Mucosa of descending colon (tissue), 3 donors: ENCODE measurements around the gene ADAM23. TPM values are rescaled to one million over a fixed set of nuclear protein-coding genes. Genes with fewer than 3 reads are reported as not detected.

Source experiments
- ATAC-seq: fragments of 200-7000 bp; cut with Tn5 transposase; one replicate; pipeline ENCODE4 v1.9.1; 2020; ENCODE audit warnings: mild to moderate bottlenecking, moderate library complexity
- DNase-seq, 3 donors: peaks; one replicate each; pipeline ENCODE4 v3.0.0-alpha.2; 2020
- H3K36me3 ChIP-seq: fragments of 200-600 bp; one replicate; pipeline ENCODE4 v1.8.0; 2021; ENCODE audit warnings: low read depth, mild to moderate bottlenecking
- H3K4me1 ChIP-seq: fragments of 200-600 bp; one replicate; pipeline ENCODE4 v1.8.0; 2021; ENCODE audit warnings: low read depth, mild to moderate bottlenecking
- H3K4me3 ChIP-seq: fragments of 200-600 bp; one replicate; pipeline ENCODE4 v1.8.0; 2021; ENCODE audit warnings: mild to moderate bottlenecking
- H3K9me3 ChIP-seq: fragments of 200-600 bp; one replicate; pipeline ENCODE4 v1.8.0; 2021; ENCODE audit warnings: mild to moderate bottlenecking
- CTCF ChIP-seq: fragments of 200-600 bp; IDR thresholded peaks from one replicate; pipeline ENCODE4 v1.8.0; 2022; ENCODE audit warnings: antibody characterized with exemption, mild to moderate bottlenecking
- intact Hi-C, 2 donors: fragments of 100-400 bp; cut with DNase I in 1 of 2; cut with micrococcal nuclease in 1 of 2; formaldehyde crosslinking; loops; one replicate each; pipeline versions ENCODE4 v1.11.0 to v1.11.1; 2022; cut with DNase I, micrococcal nuclease
- total RNA-seq, 3 donors: library from RNA; stranded (reverse); fragmentation: NEBNext Ultra II Directional in 2 of 3; extraction: Animal tissue kit (Norgen Biotek cat#: 25700) in 2 of 3; gene quantifications; one replicate each; pipeline versions ENCODE4 v1.2.1 to v1.2.4, GENCODE V29; 2021 to 2023
- donor health status: DM: no; HTN: no; CAD: no; lungs with moderate emphysema.
- donor health status: DM: no; HTN: no; CAD: no.
- donor health status: DM: no; HTN: yes; CAD: no.

ADAM23 gene
- total RNA-seq, 3 donors from 2014 or later: 1.2 to 2.7 (median 1.4) TPM

GRCh38 chr2:206616151-206616550, 172.8 kb downstream of the ADAM23 start:
- ATAC-seq: no peak
- no peak for TF ChIP-seq CTCF
- H3K36me3 ChIP-seq: no peaks in the 10 kb centered on the region
- no peaks in the 10 kb centered on the region for H3K9me3 ChIP-seq
- intact Hi-C loops: no loop called here
- no peaks in the 10 kb centered on the region for H3K4me1 ChIP-seq
- no peak overlapping the region for H3K4me3 ChIP-seq
- DNase-seq: no peak

GRCh38 chr2:206619011-206619410, 175.7 kb downstream of the ADAM23 start:
- H3K4me1 ChIP-seq: no peaks in the 10 kb centered on the region
- no peaks in the 10 kb centered on the region for H3K9me3 ChIP-seq
- intact Hi-C loops: no loop called here
- ATAC-seq (no peak), DNase-seq (no peak)
- H3K36me3 ChIP-seq: no peaks in the 10 kb centered on the region
- H3K4me3 ChIP-seq: no peak overlapping the region
- no peak for TF ChIP-seq CTCF

- H3K9me3 ChIP-seq: no peaks in the 10 kb centered on the region
- DNase-seq (no peak), ATAC-seq (no peak)
- H3K36me3 ChIP-seq: no peaks in the 10 kb centered on the region
- intact Hi-C loops: no loop called here
- no peak for TF ChIP-seq CTCF
- H3K4me3 ChIP-seq: no peak overlapping the region
- no peaks in the 10 kb centered on the region for H3K4me1 ChIP-seq
These were observed 182.8 kb downstream of the ADAM23 start for GRCh38 chr2:206626108-206626507.

GRCh38 chr2:206627632-206628031, 184.3 kb downstream of the ADAM23 start:
- TF ChIP-seq CTCF: no peak
- intact Hi-C loops: no loop called here
- Histone ChIP-seq H3K4me1 (no peaks in the 10 kb centered on the region), H3K36me3 (no peaks in the 10 kb centered on the region), H3K9me3 (no peaks in the 10 kb centered on the region), H3K4me3 (no peak overlapping the region)
- DNase-seq (no peak), ATAC-seq (no peak)

- Histone ChIP-seq H3K4me3 (no peak overlapping the region), H3K9me3 (no peaks in the 10 kb centered on the region), H3K36me3 (no peaks in the 10 kb centered on the region), H3K4me1 (no peaks in the 10 kb centered on the region)
- intact Hi-C loops: no loop called here
- no peak for TF ChIP-seq CTCF
- ATAC-seq (no peak), DNase-seq (no peak)
These were observed 188.0 kb downstream of the ADAM23 start for GRCh38 chr2:206631340-206631739.

- Histone ChIP-seq H3K4me1 (no peaks in the 10 kb centered on the region), H3K36me3 (no peaks in the 10 kb centered on the region), H3K4me3 (no peak overlapping the region), H3K9me3 (no peaks in the 10 kb centered on the region)
- DNase-seq (no peak), ATAC-seq (no peak)
- intact Hi-C loops: no loop called here
- no peak for TF ChIP-seq CTCF
These were observed 191.7 kb downstream of the ADAM23 start for GRCh38 chr2:206635015-206635414.
